Erythroblast (primary cell): ENCODE results near the gene IGF2BP1.

Experiments
- GATA1 ChIP-seq: IDR thresholded peaks from 2 replicates; pipeline ENCODE4 v1.6.1; 2011; ENCODE audit warnings: low read depth, mild to moderate bottlenecking, control low read depth, low read length, moderate library complexity
- POLR2A ChIP-seq: IDR thresholded peaks from 2 replicates; pipeline ENCODE4 v1.6.1; 2011; ENCODE audit warnings: mild to moderate bottlenecking, low read length

DNA sequence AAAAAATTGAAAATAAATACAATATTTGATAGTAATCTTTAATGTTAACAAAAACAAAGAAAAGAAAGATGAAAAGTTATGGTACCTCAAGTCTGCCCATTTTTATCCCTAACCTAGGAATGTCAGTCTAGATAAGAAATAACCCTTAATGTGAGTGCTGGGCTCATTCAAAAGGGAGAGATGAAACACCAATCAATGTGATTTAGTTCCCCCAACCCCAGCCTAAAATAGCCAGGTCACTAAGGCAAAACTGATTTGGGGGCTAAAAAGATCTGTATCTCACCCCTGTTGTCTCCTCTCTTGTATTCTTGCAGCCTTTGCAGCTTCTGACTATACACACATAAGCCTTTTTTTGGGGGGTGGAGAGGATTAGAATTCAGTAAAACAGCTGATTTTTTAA lies 3.2 kb upstream of the IGF2BP1 start:
- no peak for TF ChIP-seq POLR2A
- no peak for TF ChIP-seq GATA1
